GM19193 (cell line): ENCODE results near the gene CDC25B.

ENCODE experiments used
- POLR2A ChIP-seq: IDR thresholded peaks from 4 replicates; pipeline ENCODE4 v1.6.1; 2011; ENCODE audit not compliant: insufficient read depth, insufficient read length; ENCODE audit errors: extremely low read depth

Gene CDC25B

DNA sequence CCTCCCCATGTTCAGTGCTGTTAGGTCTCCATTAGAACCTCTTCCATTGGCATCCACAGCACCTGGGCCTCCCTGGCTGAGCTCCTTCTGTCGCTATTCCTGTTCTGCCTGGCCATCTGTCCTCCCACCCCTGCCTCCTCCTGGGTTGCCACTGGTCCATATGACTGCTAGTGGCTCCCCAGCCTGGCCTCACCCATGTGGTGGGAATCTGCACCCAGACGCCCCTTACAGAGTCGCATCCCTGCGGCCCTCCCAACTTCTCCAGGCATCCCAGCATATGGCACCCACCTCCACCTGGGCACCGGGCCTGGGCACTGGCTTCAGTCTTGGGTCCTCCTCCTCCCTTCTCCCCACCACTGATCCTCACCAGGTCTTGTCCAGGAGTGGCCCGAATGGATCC lies 7.7 kb downstream of the CDC25B start:
- no peak for TF ChIP-seq POLR2A

DNA sequence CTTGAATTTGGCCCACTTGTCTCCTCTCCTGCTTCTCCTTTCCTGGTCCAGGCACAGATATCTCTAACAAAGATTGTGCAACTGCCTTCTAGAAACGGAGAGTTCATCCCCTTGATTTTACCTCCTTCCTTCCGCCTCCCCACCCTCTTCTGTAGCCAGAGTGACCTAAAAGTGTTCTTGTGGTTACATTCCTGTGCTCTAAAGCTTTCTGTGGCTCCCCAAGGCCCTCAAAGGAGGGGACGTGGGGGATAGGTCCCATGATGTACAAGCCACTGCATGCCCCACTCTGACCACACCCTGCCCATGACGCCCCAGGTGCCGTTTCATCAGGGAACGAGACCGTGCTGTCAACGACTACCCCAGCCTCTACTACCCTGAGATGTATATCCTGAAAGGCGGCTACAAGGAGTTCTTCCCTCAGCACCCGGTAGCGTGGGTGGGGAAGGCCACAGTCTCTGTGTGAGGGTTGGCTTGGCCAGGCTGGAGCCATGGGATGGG lies 8.2 kb downstream of the CDC25B start:
- no peak for TF ChIP-seq POLR2A

DNA sequence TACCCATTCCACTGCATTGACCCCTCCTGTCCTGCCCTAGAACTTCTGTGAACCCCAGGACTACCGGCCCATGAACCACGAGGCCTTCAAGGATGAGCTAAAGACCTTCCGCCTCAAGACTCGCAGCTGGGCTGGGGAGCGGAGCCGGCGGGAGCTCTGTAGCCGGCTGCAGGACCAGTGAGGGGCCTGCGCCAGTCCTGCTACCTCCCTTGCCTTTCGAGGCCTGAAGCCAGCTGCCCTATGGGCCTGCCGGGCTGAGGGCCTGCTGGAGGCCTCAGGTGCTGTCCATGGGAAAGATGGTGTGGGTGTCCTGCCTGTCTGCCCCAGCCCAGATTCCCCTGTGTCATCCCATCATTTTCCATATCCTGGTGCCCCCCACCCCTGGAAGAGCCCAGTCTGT lies 8.7 kb downstream of the CDC25B start:
- TF ChIP-seq POLR2A, result no peak

DNA sequence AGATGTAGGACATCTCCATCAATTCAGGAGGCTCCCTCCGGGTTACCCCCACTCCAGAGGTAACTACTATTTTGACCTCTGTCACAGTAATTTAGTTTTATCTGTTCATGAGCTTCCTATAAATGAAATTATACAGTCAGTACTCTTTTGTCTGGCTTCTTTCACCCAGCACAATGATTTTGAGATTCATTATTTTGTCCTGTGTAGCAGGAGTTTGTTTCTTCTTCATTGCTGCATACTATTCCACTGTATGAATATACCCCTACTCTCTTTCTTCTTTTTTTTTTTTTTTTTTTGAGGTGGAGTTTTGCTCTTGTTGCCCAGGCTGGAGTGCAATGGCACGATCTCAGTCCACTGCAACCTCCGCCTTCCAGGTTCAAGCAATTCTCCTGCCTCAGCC lies 12.4 kb downstream of the CDC25B start:
- TF ChIP-seq POLR2A, result no peak

DNA sequence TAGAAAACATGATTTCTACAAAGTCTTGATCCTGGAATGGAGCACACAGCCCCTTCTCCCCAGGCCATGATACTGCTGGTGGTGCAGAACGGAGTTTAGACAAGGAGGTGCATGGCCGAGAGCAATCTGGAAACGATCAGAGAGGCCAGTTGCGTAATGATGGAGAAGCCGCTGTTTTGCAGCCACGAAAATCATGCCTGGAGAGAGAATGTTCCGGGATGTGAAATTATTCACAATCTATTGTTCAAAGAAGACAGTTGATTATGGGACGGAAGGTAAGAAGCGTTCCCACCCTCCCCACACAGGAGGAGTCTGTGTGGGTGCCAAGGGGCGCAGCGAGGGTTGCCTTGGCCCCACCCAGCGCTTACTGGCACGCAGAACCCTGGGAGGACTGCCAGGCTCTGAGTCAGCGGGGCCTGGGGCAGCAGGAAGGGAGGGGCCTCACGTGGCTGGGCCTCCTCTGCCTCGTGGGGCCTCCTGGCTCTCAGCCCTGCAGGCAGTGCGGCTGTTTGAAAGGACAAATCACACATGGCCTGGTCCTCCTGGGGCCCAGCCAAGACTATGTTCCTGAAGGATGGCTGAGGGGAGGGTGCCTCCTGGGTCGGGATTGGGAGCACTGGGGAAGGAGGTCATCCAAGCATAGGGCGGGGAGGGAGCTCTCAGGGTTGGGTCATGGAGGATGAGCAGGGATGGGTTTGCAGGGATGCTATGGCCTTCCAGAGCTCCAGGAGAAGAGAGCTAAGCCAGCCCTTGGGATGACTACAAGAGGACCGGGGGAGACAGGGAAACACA lies 15.6 kb downstream of the CDC25B start:
- TF ChIP-seq POLR2A, result no peak

DNA sequence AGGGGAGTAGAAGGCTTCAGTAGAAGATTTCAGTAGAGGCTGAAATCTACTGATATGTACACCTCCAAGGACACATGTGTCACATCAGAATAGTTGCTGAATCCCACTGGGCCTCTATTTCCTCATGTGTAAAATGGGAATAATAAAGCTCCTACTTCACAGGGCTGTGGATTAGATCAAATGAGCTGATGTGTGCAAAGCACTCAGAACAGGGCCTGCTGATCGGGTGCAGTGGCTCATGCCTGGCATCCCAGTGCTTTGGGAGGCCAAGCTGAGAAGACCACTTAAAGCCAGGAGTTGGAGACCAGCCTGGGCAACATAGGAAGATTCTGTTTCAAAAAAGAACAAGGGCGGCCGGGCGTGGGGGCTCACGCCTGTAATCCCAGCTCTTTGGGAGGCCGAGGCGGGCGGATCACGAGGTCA lies 16.2 kb downstream of the CDC25B start:
- TF ChIP-seq POLR2A, result no peak

DNA sequence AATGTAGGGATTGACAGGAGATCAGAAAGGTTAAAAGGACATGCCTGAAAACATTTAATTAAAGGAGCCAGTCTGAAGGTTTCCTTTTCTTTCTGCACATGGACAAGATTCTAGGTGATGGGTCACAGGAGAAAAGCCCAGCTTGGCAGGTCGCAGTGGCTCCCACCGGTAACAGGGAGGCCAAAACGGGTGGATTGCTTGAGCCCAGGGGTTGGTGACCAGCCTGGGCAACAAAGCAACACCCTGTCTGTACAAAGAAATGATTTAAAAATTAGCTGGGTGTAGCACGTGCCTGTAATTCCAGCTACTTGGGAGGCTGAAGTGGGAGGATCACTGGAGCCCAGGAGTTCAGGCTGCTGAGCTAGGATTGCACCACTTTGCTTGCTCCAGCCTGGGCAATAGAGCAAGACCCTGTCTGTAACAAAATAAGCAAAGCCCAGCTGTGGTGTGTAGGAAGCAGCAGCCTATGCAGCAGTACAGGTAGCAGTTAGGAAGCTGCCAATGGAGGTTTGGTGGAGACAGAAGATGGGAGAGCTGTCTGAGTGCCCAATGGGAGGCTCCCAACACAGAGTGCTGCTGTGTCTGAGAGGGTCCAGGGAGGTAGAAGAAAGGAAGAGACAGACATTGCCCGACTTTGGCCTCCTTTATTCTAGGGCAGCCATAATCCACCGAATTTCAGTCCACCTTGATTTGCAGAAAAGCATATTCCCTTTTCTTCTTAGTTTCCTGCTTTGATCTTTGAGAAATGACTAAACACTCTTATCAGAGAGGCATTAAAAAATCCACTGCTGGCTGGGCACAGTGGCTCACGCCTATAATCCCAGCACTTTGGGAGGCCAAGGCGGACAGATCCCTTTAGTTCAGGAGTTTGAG lies 17.1 kb downstream of the CDC25B start:
- no peak for TF ChIP-seq POLR2A

DNA sequence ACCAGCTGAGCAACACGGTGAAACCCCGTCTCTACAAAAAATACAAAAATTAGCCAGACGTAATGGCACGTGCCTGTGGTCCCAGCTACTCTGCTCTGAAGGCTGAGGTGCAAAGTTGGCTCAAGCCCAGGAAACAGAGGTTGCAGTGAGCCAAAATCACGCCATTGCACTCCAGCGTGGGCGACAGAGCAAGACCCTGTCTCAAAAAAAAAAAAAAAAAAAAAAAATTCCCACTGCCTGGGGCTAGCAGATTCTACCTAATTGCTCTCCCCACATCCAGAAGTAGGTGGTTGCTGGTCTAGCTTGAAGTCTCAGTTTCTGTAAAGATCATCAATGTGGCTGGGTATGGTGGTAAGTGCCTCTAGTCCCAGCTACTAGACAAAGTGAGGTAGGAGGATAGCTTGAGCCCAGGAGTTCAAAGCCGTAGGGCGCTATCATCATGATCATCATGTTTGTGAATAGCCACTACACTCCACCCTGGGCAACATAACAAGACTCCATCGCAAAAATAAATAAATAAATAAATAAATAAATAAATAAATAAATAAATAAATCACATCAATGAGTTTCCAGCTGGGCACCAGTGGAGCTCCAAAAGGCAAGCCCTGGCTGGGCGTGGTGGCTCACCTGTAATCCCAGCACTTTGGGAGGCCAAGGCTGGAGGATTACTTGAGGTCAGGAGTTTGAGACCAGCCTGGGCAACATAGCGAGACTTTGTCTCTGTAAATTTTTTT lies 17.9 kb downstream of the CDC25B start:
- TF ChIP-seq POLR2A, result no peak

DNA sequence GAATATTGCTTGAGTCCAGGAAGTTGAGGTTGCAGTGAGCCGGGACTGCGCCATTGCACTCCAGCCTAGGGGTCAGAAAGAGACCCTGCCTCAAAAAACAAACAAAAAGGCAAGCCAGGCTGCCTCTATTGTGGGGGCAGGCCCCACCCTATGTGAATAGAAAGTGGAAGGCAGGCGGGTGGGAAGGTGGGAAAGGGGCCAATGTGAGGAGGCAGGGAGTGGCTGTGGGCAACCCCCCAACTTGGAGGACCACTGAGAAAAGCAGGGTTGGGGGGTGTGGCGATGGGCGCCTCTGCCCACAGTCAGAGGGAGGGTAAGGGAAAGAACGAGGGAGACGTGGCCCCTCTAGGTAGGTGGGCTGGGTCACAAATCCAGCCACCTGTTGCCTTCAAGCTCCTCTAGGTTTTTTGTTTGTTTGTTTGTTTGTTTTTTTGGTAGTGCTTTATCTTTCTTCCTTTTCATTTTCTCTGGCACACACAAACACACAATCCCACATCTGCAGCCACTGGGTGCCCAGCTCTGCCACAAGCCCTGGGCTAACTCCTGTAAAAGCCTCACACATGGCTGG lies 18.9 kb downstream of the CDC25B start:
- TF ChIP-seq POLR2A, result no peak

DNA sequence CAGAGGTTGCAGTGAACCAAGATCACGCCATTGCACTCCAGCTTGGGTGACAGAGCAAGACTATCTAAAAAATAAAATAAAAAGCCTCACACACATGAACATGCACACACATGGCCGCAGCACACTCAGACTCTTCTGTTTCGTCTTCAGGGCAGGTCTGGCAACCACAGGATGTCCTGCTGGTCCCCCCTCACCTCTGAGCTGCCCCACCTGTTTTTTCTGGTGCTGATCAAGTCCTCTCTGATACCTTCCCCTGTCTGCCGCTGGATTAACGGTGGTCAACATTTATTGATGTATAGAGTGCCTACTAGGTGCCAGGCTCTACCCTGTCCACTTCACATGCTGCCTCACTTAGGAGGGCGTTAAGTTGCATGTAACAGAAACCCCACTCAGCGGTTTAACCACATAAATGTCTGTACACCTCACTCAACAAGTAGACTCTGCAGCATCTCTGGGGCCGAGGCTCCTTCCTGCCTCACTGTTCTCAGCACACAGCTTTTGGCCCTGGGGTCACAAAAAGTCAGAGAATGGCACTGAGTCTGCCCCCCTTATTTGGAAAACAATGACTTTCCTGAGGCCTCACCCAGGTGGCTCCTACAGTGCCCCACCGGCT lies 19.7 kb downstream of the CDC25B start:
- no peak for TF ChIP-seq POLR2A

DNA sequence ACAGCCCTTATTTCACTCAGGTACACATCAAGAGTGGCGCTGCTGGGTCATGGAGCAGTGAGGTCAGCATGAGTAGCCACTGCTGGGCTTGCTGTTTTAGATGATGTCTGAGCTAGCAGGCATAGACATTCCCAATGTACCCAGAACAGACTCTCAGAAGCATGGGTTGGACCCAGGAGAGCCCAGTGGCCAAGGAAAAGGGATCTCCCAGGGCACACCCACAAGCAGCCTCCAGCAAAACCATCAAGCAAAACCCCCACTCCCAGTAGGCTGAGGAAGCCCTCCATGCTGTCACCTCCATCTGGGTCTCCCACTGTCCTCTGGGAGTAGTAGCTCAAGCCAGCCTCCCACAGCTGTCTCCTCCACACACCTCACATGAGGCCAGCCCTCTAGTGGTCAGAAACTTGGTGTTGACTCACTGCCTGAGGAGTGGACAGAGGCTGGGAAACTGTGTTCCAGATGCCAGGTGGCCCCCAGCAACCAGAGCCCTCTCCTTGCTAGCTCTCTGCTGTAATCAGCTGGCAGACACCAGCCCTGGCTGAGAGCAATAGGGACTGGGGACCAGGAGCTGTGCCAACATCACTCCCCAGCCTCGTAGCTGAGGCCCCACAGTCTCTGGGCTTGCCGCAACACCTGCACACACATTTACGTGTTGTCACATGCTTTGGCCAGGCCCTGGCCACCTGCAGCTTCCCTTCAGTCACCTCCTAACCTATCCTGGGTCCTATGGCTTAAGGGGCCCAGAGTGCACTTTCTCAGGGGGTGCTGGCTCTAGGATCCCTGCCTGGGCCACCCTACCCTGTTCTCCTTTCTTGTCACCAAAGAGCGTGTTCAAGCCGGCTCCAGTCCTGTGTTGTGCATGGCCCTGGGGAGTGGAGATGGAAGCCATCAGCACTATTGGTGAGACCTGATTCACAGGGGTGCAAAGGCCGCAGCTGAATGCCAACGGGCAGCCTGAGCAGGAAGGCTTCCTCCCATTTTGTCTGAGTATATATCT lies 22.3 kb downstream of the CDC25B start:
- no peak for TF ChIP-seq POLR2A

DNA sequence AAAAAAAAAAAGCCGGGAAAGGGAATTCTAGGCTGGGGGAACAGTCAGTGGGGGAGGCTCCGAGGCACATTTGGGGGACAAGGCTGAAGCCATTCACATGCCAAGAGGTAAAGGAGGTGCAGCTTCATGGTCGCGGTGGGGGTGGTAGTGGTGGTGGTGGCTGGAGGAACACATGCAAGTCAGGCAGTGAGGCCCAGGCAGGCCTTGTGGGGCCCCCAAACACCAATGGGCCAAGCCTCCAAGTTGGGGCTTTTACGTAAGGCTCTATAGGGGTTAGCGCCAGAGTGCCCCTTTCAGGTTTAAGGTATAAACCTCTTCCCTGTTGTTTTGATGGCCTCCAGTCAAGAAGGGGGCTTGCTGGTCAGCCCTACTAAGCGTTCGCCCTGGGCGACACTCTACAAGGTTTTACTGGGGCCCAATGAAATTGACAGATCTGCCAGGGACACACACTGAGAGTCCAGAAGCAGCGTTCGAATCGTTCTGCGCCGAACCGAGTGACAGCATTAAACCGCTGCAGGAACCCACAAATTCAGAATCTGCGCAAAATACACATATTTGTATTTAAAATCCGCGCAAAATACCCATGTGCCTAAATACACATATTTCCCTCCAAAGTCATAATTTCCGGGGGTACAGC lies 23.4 kb downstream of the CDC25B start:
- TF ChIP-seq POLR2A, result no peak
